ENCODE measurements around the gene BICC1.
"Not testable (repeated sequence)": the region's sequence is repeated elsewhere in the genome, so short reads cannot be mapped to it uniquely, and the experiment has no call there.

BICC1 gene

DNA sequence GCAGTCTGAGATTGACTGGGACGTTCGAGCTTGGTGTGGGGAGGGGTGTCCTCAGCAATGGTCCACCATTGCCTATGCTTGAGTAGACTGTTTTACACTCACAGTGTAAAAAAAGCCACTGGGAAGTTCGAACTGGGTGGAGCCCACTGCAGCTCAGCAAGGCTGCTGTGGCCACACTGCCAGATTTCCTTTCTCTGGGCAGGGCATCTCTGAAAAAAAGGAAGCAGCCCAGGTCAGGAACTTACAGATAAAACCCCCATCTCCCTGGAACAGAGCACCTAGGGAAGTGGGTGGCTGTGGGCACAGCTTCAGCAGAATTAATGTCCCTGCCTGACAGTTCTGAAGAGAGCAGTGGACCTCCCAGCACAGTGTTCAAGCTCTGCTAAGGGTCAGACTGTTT is 80.3 kb downstream of the BICC1 start:
- Histone ChIP-seq H3K36me3 (ENCODE audit: insufficient read depth, low read length) (no peaks in the 10 kb centered on the region), H3K9me2 (replicated peaks; ENCODE audit: low read depth, low read length) (no peaks in the 10 kb centered on the region), H3K4me2 (ENCODE audit: low read depth, low read length, poor library complexity, severe bottlenecking) (no peak overlapping the region), H3K4me1 (ENCODE audit: insufficient read depth, low read length, poor library complexity, severe bottlenecking) (no peaks in the 10 kb centered on the region), H3K9me3 (ENCODE audit: insufficient read depth, low read depth, low read length) (no peaks in the 10 kb centered on the region), H3K79me2 (ENCODE audit: insufficient read depth, low read length) (no peaks in the 10 kb centered on the region), H4K20me1 (ENCODE audit: insufficient read depth, low read length, poor library complexity, severe bottlenecking) (no peaks in the 10 kb centered on the region), H3K9ac (ENCODE audit: low read depth, low read length, poor library complexity, severe bottlenecking) (no peak overlapping the region), H3F3A (ENCODE audit: low read depth) (no peaks in the 10 kb centered on the region), H3K27me3 (ENCODE audit: insufficient read depth, low read length, poor library complexity, severe bottlenecking) (no peaks in the 10 kb centered on the region), H2AFZ (ENCODE audit: low read length) (no peak overlapping the region), H3K4me3 (ENCODE audit: low read length, poor library complexity, severe bottlenecking) (no peak overlapping the region)
- no peak for TF ChIP-seq EZH2phosphoT487 (IDR thresholded peaks at IDR 0.05; ENCODE audit: borderline replicate concordance)
- TF ChIP-seq, protein P1, sequence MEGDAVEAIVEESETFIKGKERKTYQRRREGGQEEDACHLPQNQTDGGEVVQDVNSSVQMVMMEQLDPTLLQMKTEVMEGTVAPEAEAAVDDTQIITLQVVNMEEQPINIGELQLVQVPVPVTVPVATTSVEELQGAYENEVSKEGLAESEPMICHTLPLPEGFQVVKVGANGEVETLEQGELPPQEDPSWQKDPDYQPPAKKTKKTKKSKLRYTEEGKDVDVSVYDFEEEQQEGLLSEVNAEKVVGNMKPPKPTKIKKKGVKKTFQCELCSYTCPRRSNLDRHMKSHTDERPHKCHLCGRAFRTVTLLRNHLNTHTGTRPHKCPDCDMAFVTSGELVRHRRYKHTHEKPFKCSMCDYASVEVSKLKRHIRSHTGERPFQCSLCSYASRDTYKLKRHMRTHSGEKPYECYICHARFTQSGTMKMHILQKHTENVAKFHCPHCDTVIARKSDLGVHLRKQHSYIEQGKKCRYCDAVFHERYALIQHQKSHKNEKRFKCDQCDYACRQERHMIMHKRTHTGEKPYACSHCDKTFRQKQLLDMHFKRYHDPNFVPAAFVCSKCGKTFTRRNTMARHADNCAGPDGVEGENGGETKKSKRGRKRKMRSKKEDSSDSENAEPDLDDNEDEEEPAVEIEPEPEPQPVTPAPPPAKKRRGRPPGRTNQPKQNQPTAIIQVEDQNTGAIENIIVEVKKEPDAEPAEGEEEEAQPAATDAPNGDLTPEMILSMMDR (conservative IDR thresholded peaks at IDR 0.05; ENCODE audit: low read length): no peak

- not testable (repeated sequence) for H3K36me3 ChIP-seq (ENCODE audit: insufficient read depth, low read length); H3K27me3 ChIP-seq (ENCODE audit: insufficient read depth, low read length, poor library complexity, severe bottlenecking); H3K79me2 ChIP-seq (ENCODE audit: insufficient read depth, low read length); H4K20me1 ChIP-seq (ENCODE audit: insufficient read depth, low read length, poor library complexity, severe bottlenecking); H3K4me1 ChIP-seq (ENCODE audit: insufficient read depth, low read length, poor library complexity, severe bottlenecking); H3K9me2 ChIP-seq (replicated peaks; ENCODE audit: low read depth, low read length); H3F3A ChIP-seq (ENCODE audit: low read depth); H2AFZ ChIP-seq (ENCODE audit: low read length); H3K4me2 ChIP-seq (ENCODE audit: low read depth, low read length, poor library complexity, severe bottlenecking); H3K9me3 ChIP-seq (ENCODE audit: insufficient read depth, low read depth, low read length); H3K4me3 ChIP-seq (ENCODE audit: low read length, poor library complexity, severe bottlenecking); H3K9ac ChIP-seq (ENCODE audit: low read depth, low read length, poor library complexity, severe bottlenecking)
These were observed 84.5 kb downstream of the BICC1 start for GRCh38 chr10:58597211-58597610.

- Histone ChIP-seq H3K79me2 (ENCODE audit: insufficient read depth, low read length) (no peaks in the 10 kb centered on the region), H3K27me3 (ENCODE audit: insufficient read depth, low read length, poor library complexity, severe bottlenecking) (no peaks in the 10 kb centered on the region), H3K9me3 (ENCODE audit: insufficient read depth, low read depth, low read length) (no peaks in the 10 kb centered on the region), H4K20me1 (ENCODE audit: insufficient read depth, low read length, poor library complexity, severe bottlenecking) (no peaks in the 10 kb centered on the region), H2AFZ (ENCODE audit: low read length) (no peak overlapping the region), H3F3A (ENCODE audit: low read depth) (no peaks in the 10 kb centered on the region), H3K9ac (ENCODE audit: low read depth, low read length, poor library complexity, severe bottlenecking) (no peak overlapping the region), H3K4me3 (ENCODE audit: low read length, poor library complexity, severe bottlenecking) (no peak overlapping the region), H3K4me1 (ENCODE audit: insufficient read depth, low read length, poor library complexity, severe bottlenecking) (no peaks in the 10 kb centered on the region), H3K36me3 (ENCODE audit: insufficient read depth, low read length) (no peaks in the 10 kb centered on the region), H3K9me2 (replicated peaks; ENCODE audit: low read depth, low read length) (no peaks in the 10 kb centered on the region), H3K4me2 (ENCODE audit: low read depth, low read length, poor library complexity, severe bottlenecking) (no peak overlapping the region)
- TF ChIP-seq, protein P1 (conservative IDR thresholded peaks at IDR 0.05; ENCODE audit: low read length): no peak
- TF ChIP-seq EZH2phosphoT487 (IDR thresholded peaks at IDR 0.05; ENCODE audit: borderline replicate concordance): no peak
These were observed 87.4 kb downstream of the BICC1 start for GRCh38 chr10:58599927-58600553.

DNA sequence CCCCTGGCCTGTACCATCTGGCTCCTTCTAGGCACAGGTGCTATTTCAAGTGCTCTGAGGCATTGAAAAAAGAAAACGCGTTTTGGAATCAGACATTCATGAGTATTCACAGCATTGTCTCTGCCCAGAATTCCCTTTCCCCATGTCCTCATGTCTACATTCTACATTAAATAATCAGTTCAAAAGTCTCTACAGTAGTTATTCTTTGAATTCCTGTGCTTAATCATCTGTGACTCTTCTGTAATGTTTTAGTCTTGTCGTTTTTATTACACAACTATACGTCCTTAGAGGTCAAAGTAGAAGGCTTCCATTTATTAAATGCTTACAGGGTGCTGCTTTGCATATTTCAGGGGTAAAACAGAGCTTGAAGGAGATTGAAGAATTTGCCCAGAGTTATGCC is 95.7 kb downstream of the BICC1 start:
- no peaks in the 10 kb centered on the region for H3K4me1 ChIP-seq (ENCODE audit: insufficient read depth, low read length, poor library complexity, severe bottlenecking)
- H3K9ac ChIP-seq (ENCODE audit: low read depth, low read length, poor library complexity, severe bottlenecking): no peak overlapping the region
- H3K9me3 ChIP-seq (ENCODE audit: insufficient read depth, low read depth, low read length): 0 out of 2 replicates have a peak, but pooled peaks cover 3% of the 10 kb centered on the region
- no peaks in the 10 kb centered on the region for H4K20me1 ChIP-seq (ENCODE audit: insufficient read depth, low read length, poor library complexity, severe bottlenecking)
- no peaks in the 10 kb centered on the region for H3K9me2 ChIP-seq (replicated peaks; ENCODE audit: low read depth, low read length)
- no peaks in the 10 kb centered on the region for H3K27me3 ChIP-seq (ENCODE audit: insufficient read depth, low read length, poor library complexity, severe bottlenecking)
- no peak overlapping the region for H2AFZ ChIP-seq (ENCODE audit: low read length)
- no peak overlapping the region for H3K4me3 ChIP-seq (ENCODE audit: low read length, poor library complexity, severe bottlenecking)
- no peak for TF ChIP-seq EZH2phosphoT487 (IDR thresholded peaks at IDR 0.05; ENCODE audit: borderline replicate concordance)
- TF ChIP-seq, protein P1 (conservative IDR thresholded peaks at IDR 0.05; ENCODE audit: low read length): no peak
- no peaks in the 10 kb centered on the region for H3K79me2 ChIP-seq (ENCODE audit: insufficient read depth, low read length)
- no peaks in the 10 kb centered on the region for H3F3A ChIP-seq (ENCODE audit: low read depth)
- H3K36me3 ChIP-seq (ENCODE audit: insufficient read depth, low read length): no peaks in the 10 kb centered on the region
- no peak overlapping the region for H3K4me2 ChIP-seq (ENCODE audit: low read depth, low read length, poor library complexity, severe bottlenecking)
